Sigmoid colon (tissue), 7 donors: Measurements from ENCODE around the gene MAP4K4. TPM values are rescaled to one million over a fixed set of nuclear protein-coding genes. Genes with fewer than 3 reads are reported as not detected.
A peak's percentile ranks its signal among the peaks of the same experiment; 100 is the strongest.

Experiments used
- DNase-seq: peaks from one replicate; pipeline ENCODE4 v3.0.0-alpha.2; 2019
- H3K27ac ChIP-seq, 4 donors: fragments of 200-600 bp; sonication (generic); one replicate each; pipeline ENCODE4 v1.5.1; 2016 to 2019; ENCODE audit warnings: mild to moderate bottlenecking in 1 of 4
- H3K27me3 ChIP-seq, 3 donors: fragments of 200-600 bp; sonication (generic); one replicate each; pipeline ENCODE4 v1.5.1; 2019; ENCODE audit warnings: mild to moderate bottlenecking in 1 of 3
- H3K36me3 ChIP-seq, 4 donors: fragments of 200-600 bp; sonication (generic); one replicate each; pipeline ENCODE4 v1.5.1; 2016 to 2019
- H3K4me1 ChIP-seq, 4 donors: fragments of 200-600 bp; sonication (generic); one replicate each; pipeline ENCODE4 v1.5.1; 2017 to 2019
- H3K4me3 ChIP-seq, 4 donors: fragments of 200-600 bp; sonication (generic); one replicate each; pipeline ENCODE4 v1.5.1; 2017 to 2019; ENCODE audit warnings: mild to moderate bottlenecking in 2 of 4, moderate library complexity in 1 of 4
- H3K9me3 ChIP-seq, 4 donors: fragments of 200-600 bp in 3 of 4; sonication (generic) in 3 of 4; one replicate each; pipeline versions ENCODE4 v1.5.1 to v1.6.1; 2013 to 2019
- EP300 ChIP-seq, 4 donors: sonication (generic); formaldehyde crosslinking; IDR thresholded peaks; one replicate each; pipeline ENCODE4 v1.6.1; 2017; ENCODE audit warnings: antibody characterized with exemption in 4 of 4
- POLR2A ChIP-seq, 2 donors: fragments of 450-650 bp; IDR thresholded peaks; one replicate each; pipeline ENCODE4 v1.6.1; 2016; ENCODE audit warnings: antibody characterized with exemption in 2 of 2, mild to moderate bottlenecking in 2 of 2, moderate library complexity in 2 of 2
- POLR2AphosphoS5 ChIP-seq, 4 donors: sonication (generic); formaldehyde crosslinking; IDR thresholded peaks; one replicate each; pipeline ENCODE4 v1.6.1; 2017; ENCODE audit warnings: antibody characterized with exemption in 4 of 4
- WGBS, 2 donors: extraction: QIAGEN DNeasy Blood & Tissue Kit; methylation state at CpG; one replicate each; pipeline ENCODE4 v1.1.7; 2013; 5-methylcytosine and 5-hydroxymethylcytosine counted together
- intact Hi-C: fragments of 100-400 bp; cut with DNase I; formaldehyde crosslinking; loops from one replicate; pipeline ENCODE4 v1.15.1; 2023
- polyA plus RNA-seq, 3 donors: library from polyadenylated mRNA; stranded (reverse); fragments of 200-250 nt; gene quantifications; one replicate each; pipeline ENCODE4 v1.2.3, GENCODE V29; 2013
- total RNA-seq, 4 donors: library from RNA; depleted of rRNA; stranded (reverse); fragments of >200 nt; gene quantifications; one replicate each; pipeline ENCODE4 v1.1.0, GENCODE V29; 2016
- TF ChIP-seq, protein P1 (sequence below), 4 experiments: fragments of 450-650 bp in 3 of 4; fragments of 200-600 bp in 1 of 4; IDR thresholded peaks; one replicate each; pipeline ENCODE4 v1.5.1; 2016 to 2019; ENCODE audit warnings: antibody characterized with exemption in 4 of 4, mild to moderate bottlenecking in 3 of 4, moderate library complexity in 2 of 4
- donor health status: healthy with polysubstance abuse.
- donor health status: Bipolar disorder and iron deficiency.
- donor health status: healthy.

The MAP4K4 gene
- total and polyA plus RNA-seq, 7 donors = 8.8 to 62.9 (median 37.2) TPM

- Histone ChIP-seq H3K36me3 (no peaks in the 10 kb centered on the region), H3K9me3 (no peaks in the 10 kb centered on the region), H3K27ac (peak overlapping the region; percentile 4 to 58 (median 49)), H3K4me1 (peaks cover 0 to 79% (median 66%) of the 10 kb centered on the region in 4 donors), H3K27me3 (no peaks in the 10 kb centered on the region), H3K4me3 (no peak overlapping the region)
- 59 to 80% methylated on average over 5 of the region's 5 CpGs for WGBS, 2 donors
- intact Hi-C loops = no loop called here
- DNase-seq = no peak
- TF ChIP-seq POLR2A (IDR thresholded peaks at IDR 0.05) (no peak), EP300 (IDR thresholded peaks at IDR 0.05) (no peak), POLR2AphosphoS5 (IDR thresholded peaks at IDR 0.05) (no peak)
- TF ChIP-seq, protein P1, sequence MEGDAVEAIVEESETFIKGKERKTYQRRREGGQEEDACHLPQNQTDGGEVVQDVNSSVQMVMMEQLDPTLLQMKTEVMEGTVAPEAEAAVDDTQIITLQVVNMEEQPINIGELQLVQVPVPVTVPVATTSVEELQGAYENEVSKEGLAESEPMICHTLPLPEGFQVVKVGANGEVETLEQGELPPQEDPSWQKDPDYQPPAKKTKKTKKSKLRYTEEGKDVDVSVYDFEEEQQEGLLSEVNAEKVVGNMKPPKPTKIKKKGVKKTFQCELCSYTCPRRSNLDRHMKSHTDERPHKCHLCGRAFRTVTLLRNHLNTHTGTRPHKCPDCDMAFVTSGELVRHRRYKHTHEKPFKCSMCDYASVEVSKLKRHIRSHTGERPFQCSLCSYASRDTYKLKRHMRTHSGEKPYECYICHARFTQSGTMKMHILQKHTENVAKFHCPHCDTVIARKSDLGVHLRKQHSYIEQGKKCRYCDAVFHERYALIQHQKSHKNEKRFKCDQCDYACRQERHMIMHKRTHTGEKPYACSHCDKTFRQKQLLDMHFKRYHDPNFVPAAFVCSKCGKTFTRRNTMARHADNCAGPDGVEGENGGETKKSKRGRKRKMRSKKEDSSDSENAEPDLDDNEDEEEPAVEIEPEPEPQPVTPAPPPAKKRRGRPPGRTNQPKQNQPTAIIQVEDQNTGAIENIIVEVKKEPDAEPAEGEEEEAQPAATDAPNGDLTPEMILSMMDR (IDR thresholded peaks at IDR 0.05) = no peak
These were observed 108.6 kb downstream of the MAP4K4 start for GRCh38 chr2:101806123-101806522.

- Histone ChIP-seq H3K36me3 (no peaks in the 10 kb centered on the region), H3K27ac (peak overlapping the region; percentile 4 to 58 (median 49)), H3K9me3 (no peaks in the 10 kb centered on the region), H3K27me3 (no peaks in the 10 kb centered on the region), H3K4me3 (no peak overlapping the region), H3K4me1 (peaks cover 0 to 76% (median 63%) of the 10 kb centered on the region in 4 donors)
- intact Hi-C loops = no loop called here
- DNase-seq = no peak
- 50 to 72% methylated on average over 4 of the region's 4 CpGs for WGBS, 2 donors
- TF ChIP-seq EP300 (IDR thresholded peaks at IDR 0.05) (no peak), POLR2AphosphoS5 (IDR thresholded peaks at IDR 0.05) (no peak), POLR2A (IDR thresholded peaks at IDR 0.05) (no peak)
- TF ChIP-seq, protein P1 (IDR thresholded peaks at IDR 0.05) = no peak
These were observed 109.2 kb downstream of the MAP4K4 start for GRCh38 chr2:101806701-101807100.

- Histone ChIP-seq H3K27ac (peak overlapping the region; percentile 4 to 58 (median 49)), H3K36me3 (no peaks in the 10 kb centered on the region), H3K9me3 (no peaks in the 10 kb centered on the region), H3K27me3 (no peaks in the 10 kb centered on the region), H3K4me1 (peaks cover 0 to 72% (median 60%) of the 10 kb centered on the region in 4 donors), H3K4me3 (no peak overlapping the region)
- intact Hi-C loops = no loop called here
- TF ChIP-seq POLR2AphosphoS5 (IDR thresholded peaks at IDR 0.05) = no peak
- TF ChIP-seq, protein P1 (IDR thresholded peaks at IDR 0.05) = no peak
- TF ChIP-seq POLR2A (IDR thresholded peaks at IDR 0.05) = no peak
- TF ChIP-seq EP300 (IDR thresholded peaks at IDR 0.05) = no peak
- no peak for DNase-seq
- WGBS, 2 donors = 98 to 99% methylated on average over 2 of the region's 2 CpGs
These were observed 109.7 kb downstream of the MAP4K4 start for GRCh38 chr2:101807242-101807641.

DNA sequence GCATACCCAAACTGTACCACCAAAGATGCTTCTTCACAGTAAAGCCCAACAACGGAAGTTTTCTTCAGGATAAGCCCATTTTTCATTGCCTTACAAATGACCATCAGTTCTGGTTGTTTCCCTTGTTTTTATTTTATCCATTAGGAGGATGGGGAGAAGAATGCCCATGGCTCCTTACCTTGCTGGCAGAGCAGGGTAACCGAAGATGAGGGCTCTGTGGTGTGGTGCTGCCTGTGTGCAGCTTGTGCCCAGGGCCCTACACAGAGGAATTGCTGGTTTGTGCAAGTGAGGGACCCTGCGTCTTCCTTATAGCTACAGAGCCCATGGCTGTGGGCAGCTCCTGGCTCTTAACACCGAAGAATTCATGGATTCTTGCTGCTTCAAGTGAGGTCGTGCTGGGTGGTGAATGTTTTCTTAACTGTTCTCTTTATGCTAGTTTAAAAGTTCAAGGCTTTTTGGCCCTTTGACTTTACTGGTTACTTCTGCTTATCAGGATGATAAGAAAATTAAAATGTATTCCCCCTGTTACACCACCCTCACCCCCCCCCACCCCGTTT lies 110.6 kb downstream of the MAP4K4 start:
- WGBS, 2 donors = 81 to 88% methylated on average over 6 of the region's 6 CpGs
- Histone ChIP-seq H3K4me1 (peaks cover 0 to 65% (median 56%) of the 10 kb centered on the region in 4 donors), H3K27me3 (no peaks in the 10 kb centered on the region), H3K9me3 (no peaks in the 10 kb centered on the region), H3K36me3 (no peaks in the 10 kb centered on the region), H3K4me3 (no peak overlapping the region), H3K27ac (no peak overlapping the region)
- DNase-seq = no peak
- intact Hi-C loops = no loop called here
- TF ChIP-seq EP300 (IDR thresholded peaks at IDR 0.05) (no peak), POLR2AphosphoS5 (IDR thresholded peaks at IDR 0.05) (no peak), POLR2A (IDR thresholded peaks at IDR 0.05) (no peak)
- TF ChIP-seq, protein P1 (IDR thresholded peaks at IDR 0.05) = no peak

DNA sequence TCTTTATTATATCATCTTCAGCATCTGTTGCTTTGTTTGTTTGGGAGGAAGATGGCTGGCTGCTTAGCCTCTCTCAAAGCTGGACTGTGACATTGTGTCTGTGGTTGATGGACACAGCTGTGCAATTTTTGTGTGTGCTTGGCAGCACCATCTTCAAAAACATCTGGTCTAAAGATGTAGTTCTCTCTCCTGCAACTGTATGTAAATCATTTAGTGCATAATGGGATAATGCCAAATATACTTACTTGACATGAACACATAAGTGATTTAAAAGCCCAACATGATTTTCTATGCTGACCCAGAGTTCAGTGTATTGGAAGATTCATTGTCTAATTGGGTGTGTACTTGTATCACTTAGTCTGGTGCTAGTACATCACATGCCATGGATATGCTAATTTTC lies 112.2 kb downstream of the MAP4K4 start:
- intact Hi-C loops = no loop called here
- peaks cover 0 to 50% (median 43%) of the 10 kb centered on the region in 4 donors for H3K4me1 ChIP-seq
- H3K27ac ChIP-seq = no peak overlapping the region
- no peak for DNase-seq
- H3K27me3 ChIP-seq = no peaks in the 10 kb centered on the region
- TF ChIP-seq POLR2A (IDR thresholded peaks at IDR 0.05) (no peak), POLR2AphosphoS5 (IDR thresholded peaks at IDR 0.05) (no peak), EP300 (IDR thresholded peaks at IDR 0.05) (no peak)
- TF ChIP-seq, protein P1 (IDR thresholded peaks at IDR 0.05) = no peak
- no peaks in the 10 kb centered on the region for H3K36me3 ChIP-seq
- no peaks in the 10 kb centered on the region for H3K9me3 ChIP-seq
- H3K4me3 ChIP-seq = no peak overlapping the region
